Testis (tissue), 3 donors: ENCODE results near the gene LRRC3. TPM values are rescaled to one million over a fixed set of nuclear protein-coding genes. Genes with fewer than 3 reads are reported as not detected.

Source experiments
- DNase-seq: peaks from one replicate; pipeline ENCODE4 v3.0.0-alpha.2; 2019
- H3K27ac ChIP-seq, 2 donors: fragments of 200-600 bp; sonication (generic); one replicate each; pipeline ENCODE4 v1.5.1; 2019
- H3K27me3 ChIP-seq: fragments of 200-600 bp; sonication (generic); one replicate; pipeline ENCODE4 v1.5.1; 2019
- H3K36me3 ChIP-seq: fragments of 200-600 bp; sonication (generic); one replicate; pipeline ENCODE4 v1.5.1; 2017; ENCODE audit warnings: low read depth; ENCODE audit errors: missing control alignments
- H3K4me1 ChIP-seq: fragments of 200-600 bp; sonication (generic); one replicate; pipeline ENCODE4 v1.5.1; 2019
- H3K4me3 ChIP-seq, 2 donors: fragments of 200-600 bp; sonication (generic); one replicate each; pipeline ENCODE4 v1.5.1; 2017 to 2019
- H3K9me3 ChIP-seq: fragments of 200-600 bp; sonication (generic); one replicate; pipeline ENCODE4 v1.5.1; 2017
- CTCF ChIP-seq, 3 experiments: fragments of 450-650 bp in 2 of 3; fragments of 200-600 bp in 1 of 3; sonication (generic) in 1 of 3; IDR thresholded peaks; one replicate each; pipeline ENCODE4 v1.5.1; 2016 to 2019; ENCODE audit warnings: antibody characterized with exemption in 3 of 3, mild to moderate bottlenecking in 2 of 3, moderate library complexity in 1 of 3
- POLR2A ChIP-seq: fragments of 450-650 bp; IDR thresholded peaks from one replicate; pipeline ENCODE4 v1.6.1; 2017; ENCODE audit warnings: antibody characterized with exemption, mild to moderate bottlenecking, moderate library complexity
- WGBS, 2 donors: methylation state at CpG; one replicate each; pipeline ENCODE4 v1.1.5; 2018; 5-methylcytosine and 5-hydroxymethylcytosine counted together
- intact Hi-C: fragments of 100-400 bp; cut with DNase I; formaldehyde crosslinking; loops from one replicate; pipeline ENCODE4 v1.15.1; 2023; ENCODE audit warnings: low total_unique reads
- polyA plus RNA-seq: library from polyadenylated mRNA; stranded (reverse); fragments of 350-450 nt; fragmentation: Illumina TruSeq; extraction: RNeasy Lipid Tissue Mini Kit (QIAGEN cat#74804); gene quantifications from one replicate; pipeline ENCODE4 v1.2.3, GENCODE V29; 2014; ENCODE audit warnings: low read depth, low replicate concordance; ENCODE audit not compliant: insufficient read depth
- total RNA-seq, 2 donors: library from RNA; depleted of rRNA; stranded (reverse); fragments of >200 nt; gene quantifications; one replicate each; pipeline ENCODE4 v1.2.3, GENCODE V29; 2016

Gene LRRC3
- total and polyA plus RNA-seq, 3 donors from 2014 or later: 4.9 to 11.8 (median 8.3) TPM

- intact Hi-C loops: no loop called here
- H3K9me3 ChIP-seq: no peaks in the 10 kb centered on the region
- H3K27me3 ChIP-seq: no peaks in the 10 kb centered on the region
- H3K4me1 ChIP-seq: no peaks in the 10 kb centered on the region
- WGBS, 2 donors: 91 to 96% methylated on average over 19 of the region's 19 CpGs
- no peak for TF ChIP-seq CTCF (IDR thresholded peaks at IDR 0.05)
- TF ChIP-seq POLR2A: no peak
- no peak for DNase-seq
- H3K4me3 ChIP-seq: no peak overlapping the region
- H3K27ac ChIP-seq: no peak overlapping the region
- H3K36me3 ChIP-seq: no peaks in the 10 kb centered on the region
Observed at GRCh38 chr21:44490405-44490804, 35.1 kb downstream of the LRRC3 start.

GRCh38 chr21:44490816-44491215 is 35.5 kb downstream of the LRRC3 start:
- no peak for DNase-seq
- Histone ChIP-seq H3K9me3 (no peaks in the 10 kb centered on the region), H3K27me3 (no peaks in the 10 kb centered on the region), H3K27ac (no peak overlapping the region), H3K36me3 (no peaks in the 10 kb centered on the region), H3K4me3 (no peak overlapping the region), H3K4me1 (no peaks in the 10 kb centered on the region)
- no peak for TF ChIP-seq CTCF (IDR thresholded peaks at IDR 0.05)
- no peak for TF ChIP-seq POLR2A
- 90 to 95% methylated on average over 9 of the region's 9 CpGs for WGBS, 2 donors
- intact Hi-C loops: no loop called here

- no peak for DNase-seq
- H3K4me3 ChIP-seq: no peak overlapping the region
- 89% methylated on average over 9 of the region's 9 CpGs for WGBS, 2 donors
- no peak overlapping the region for H3K27ac ChIP-seq
- H3K9me3 ChIP-seq: no peaks in the 10 kb centered on the region
- H3K4me1 ChIP-seq: no peaks in the 10 kb centered on the region
- no peaks in the 10 kb centered on the region for H3K36me3 ChIP-seq
- intact Hi-C loops: no loop called here
- TF ChIP-seq POLR2A (no peak), CTCF (IDR thresholded peaks at IDR 0.05) (no peak)
- H3K27me3 ChIP-seq: no peaks in the 10 kb centered on the region
Observed at GRCh38 chr21:44492567-44493385, 37.5 kb downstream of the LRRC3 start.

GRCh38 chr21:44494418-44494817 is 39.1 kb downstream of the LRRC3 start:
- WGBS, 2 donors: 92 to 94% methylated on average over 17 of the region's 17 CpGs
- TF ChIP-seq POLR2A (no peak), CTCF (IDR thresholded peaks at IDR 0.05) (no peak)
- no peaks in the 10 kb centered on the region for H3K36me3 ChIP-seq

GRCh38 chr21:44494956-44495355 is 39.6 kb downstream of the LRRC3 start:
- intact Hi-C loops: no loop called here
- Histone ChIP-seq H3K27ac (no peak overlapping the region), H3K9me3 (no peaks in the 10 kb centered on the region), H3K4me1 (no peaks in the 10 kb centered on the region), H3K27me3 (no peaks in the 10 kb centered on the region), H3K36me3 (no peaks in the 10 kb centered on the region), H3K4me3 (no peak overlapping the region)
- TF ChIP-seq CTCF (IDR thresholded peaks at IDR 0.05) (no peak), POLR2A (no peak)
- WGBS, 2 donors: 93 to 94% methylated on average over 13 of the region's 13 CpGs
- DNase-seq: no peak

More at GRCh38 chr21:44494418-44494817, 39.1 kb downstream of the LRRC3 start:
- H3K9me3 ChIP-seq: no peaks in the 10 kb centered on the region
- H3K27me3 ChIP-seq: no peaks in the 10 kb centered on the region
- no peak overlapping the region for H3K27ac ChIP-seq
- no peak for DNase-seq
- no peaks in the 10 kb centered on the region for H3K4me1 ChIP-seq
- no peak overlapping the region for H3K4me3 ChIP-seq
- intact Hi-C loops: no loop called here
